Ecto neural progenitor cell (in vitro differentiated cells): ENCODE measurements around the gene KIAA0513.

Experiments used
- DNase-seq: peaks from one replicate; pipeline ENCODE4 v3.0.0-alpha.2; 2018; ENCODE audit warnings: low spot score

The KIAA0513 gene, protein sequence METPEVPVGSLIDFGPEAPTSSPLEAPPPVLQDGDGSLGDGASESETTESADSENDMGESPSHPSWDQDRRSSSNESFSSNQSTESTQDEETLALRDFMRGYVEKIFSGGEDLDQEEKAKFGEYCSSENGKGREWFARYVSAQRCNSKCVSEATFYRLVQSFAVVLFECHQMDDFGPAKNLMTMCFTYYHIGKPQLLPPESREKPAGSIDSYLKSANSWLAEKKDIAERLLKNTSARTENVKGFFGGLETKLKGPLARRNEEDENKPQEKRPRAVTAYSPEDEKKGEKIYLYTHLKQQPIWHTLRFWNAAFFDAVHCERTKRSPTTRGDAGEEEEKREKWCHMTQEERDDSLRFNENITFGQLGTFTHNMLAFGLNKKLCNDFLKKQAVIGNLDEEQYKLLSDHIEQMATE

DNA sequence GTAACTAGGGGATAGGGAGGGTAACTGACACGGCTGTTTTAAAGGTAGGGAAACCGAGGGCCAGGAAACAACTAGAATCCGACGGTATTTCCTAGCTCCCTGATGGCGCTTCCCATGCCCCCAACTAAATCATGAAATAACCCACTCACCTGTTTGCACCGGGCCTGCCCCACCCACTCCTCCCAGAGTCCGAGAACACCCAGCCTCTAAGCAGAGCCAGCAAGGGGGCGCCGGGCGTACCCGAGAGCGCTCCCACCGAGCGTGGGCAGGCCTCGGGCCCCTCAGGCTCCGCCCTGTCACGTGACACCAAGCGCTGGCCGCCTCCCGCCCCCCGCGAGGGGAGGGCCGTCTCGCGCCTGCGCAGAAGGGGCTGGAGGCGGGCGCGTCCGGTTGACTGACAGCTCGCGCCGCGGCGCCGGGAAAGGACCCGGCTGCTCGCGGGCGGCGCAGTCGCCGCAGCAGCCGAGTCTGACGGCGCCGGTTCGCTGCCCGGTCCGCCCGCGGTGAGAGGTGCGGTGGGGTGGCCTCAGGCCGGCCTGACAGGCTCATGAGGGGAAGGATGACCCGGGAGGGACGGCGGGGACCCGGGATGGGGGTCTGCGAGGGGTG lies at the start of gene KIAA0513:
Gene KIAA0513, plus strand, starts transcription at position 447 of the 609 bp plus-strand sequence. CDS start 39,277 bp downstream, outside the sequence.
- peak; percentile 96 for DNase-seq

- no peak for DNase-seq
Observed at GRCh38 chr16:84979516-84979915, 48.1 kb upstream of the KIAA0513 start.

- DNase-seq: no peak
Observed at GRCh38 chr16:84982434-84982833, 45.2 kb upstream of the KIAA0513 start.

- DNase-seq: no peak
Observed at GRCh38 chr16:84985079-84986065, 42.2 kb upstream of the KIAA0513 start.

GRCh38 chr16:84986102-84986501 lies 41.5 kb upstream of the KIAA0513 start:
- DNase-seq: no peak

DNA sequence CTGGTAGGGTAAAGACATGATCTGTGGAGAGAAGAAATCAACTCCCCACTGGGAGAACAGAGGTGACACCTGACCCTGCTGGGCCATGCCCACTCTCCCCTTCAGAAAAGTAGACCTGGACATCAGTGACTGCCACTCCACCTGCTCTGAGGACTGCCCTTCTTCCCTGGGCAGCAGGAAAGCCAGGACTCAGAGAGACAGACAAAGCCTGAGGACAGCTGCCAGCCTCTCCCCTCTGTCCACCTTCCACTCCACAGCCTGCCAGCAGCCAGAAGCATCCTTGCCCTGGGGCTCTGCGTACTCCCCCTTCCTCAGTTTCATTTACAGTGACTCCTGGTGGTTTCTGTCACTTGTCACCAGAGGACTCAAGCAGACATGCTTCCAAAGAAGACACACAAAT lies 40.7 kb upstream of the KIAA0513 start:
- DNase-seq: no peak

DNA sequence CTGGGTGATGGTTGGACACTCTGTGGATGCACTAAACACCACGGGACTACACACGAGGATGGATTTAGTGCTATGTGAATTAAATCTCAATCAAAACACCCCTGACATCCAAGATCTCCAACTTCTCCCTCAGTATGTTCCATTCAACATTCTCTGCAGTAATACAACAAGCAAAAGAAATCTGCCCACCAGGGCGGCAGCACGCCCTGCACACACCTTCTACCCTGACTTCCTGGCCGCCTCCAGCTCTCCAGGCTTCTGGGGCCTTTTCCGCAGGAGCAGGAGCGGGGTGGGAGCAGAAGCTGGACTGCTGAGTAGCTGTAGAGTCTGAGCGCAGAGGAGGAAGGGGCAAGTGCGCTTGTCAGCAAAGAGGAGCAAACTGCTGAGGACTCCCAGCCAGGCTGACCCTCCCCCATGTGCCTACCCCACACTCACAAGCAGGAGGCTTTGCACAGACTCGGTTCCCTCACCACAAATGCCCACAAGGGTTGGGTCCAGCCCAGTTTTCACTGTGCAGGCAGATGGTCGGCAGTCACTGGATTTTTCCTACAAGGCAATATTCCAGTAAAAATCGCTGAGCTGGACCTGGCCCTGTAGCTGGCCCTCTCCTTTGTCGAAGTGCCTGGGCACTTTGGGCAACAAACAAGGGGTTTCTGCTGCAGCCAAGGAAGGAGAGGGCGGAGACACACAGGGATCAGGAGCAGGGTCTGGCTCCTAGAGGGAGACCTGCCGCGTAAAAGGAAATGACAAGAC lies 39.1 kb upstream of the KIAA0513 start:
- no peak for DNase-seq

GRCh38 chr16:84989749-84990620 lies 37.6 kb upstream of the KIAA0513 start:
- DNase-seq: no peak

DNA sequence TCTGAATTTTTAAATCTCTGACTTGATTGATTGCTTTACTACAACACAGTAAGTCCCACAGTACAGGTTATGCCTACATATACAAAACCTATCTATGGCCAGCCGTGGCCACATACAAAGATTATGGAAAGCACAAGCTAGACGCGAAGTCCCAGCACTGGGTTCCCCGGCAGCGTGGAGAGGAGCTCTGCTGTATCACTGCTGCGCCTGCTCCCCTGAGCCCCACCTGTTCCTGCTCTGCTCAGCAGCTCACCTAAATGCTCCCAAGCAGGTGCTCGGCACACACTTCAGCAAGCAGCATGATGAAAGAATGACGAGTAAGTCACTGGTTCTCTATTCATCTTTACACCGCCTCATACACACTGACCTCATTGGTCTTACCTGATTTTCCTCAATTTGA lies 36.8 kb upstream of the KIAA0513 start:
- DNase-seq: no peak

DNA sequence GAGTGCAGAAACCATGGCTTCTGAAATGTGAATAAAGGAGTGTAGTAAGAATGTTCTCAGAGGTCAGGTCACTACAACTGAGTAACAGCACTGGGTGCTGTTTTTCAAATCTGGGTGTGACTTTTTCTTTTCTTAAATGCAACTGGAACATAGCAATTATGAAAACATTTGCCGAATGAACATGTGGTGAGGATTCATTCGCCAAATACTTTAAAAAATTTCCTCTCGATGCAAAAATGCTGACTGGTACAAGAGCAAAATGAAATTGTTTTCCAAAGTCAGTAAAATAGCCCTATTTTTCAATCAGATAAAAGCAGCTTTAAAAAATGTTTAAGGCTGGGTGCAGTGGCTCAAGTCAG lies 34.9 kb upstream of the KIAA0513 start:
- DNase-seq: no peak

DNA sequence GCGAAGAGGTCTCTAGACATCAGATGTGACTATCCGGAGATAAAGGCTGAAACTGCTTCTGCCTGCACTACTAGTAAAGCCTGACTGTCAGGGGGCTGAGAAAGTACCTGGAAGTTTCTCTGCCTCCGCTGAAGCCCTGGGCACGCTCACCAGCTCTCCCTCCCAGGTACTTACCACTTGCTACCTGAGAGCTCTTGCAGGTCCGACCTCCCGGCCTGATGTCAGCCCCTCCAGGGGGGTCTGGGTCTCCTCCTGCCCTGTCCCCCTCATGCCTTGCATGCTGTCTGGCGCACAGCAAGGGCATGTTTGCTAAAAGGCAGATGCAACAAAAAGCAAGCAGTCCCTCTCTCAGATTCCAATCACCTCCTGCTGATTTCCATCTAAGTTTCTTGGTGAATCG lies 33.7 kb upstream of the KIAA0513 start:
- no peak for DNase-seq

DNA sequence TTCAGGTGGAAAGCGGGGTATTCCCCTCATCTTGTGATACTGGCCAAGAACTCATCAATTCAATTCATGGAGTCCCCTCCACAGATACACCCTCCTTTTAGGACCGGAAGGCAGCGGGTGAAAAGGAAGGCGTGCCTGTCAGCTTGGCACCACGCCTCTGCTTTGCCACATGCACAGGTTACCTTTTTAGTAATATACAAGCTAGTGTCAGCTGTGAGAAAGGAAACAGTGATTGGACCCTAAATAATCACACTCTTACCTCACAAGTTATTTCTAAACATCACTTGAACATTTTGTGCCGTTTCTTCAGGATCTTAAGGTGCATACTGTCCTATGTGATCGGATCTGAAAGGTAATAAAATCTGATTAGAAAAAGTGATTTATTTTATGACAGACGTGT lies 31.9 kb upstream of the KIAA0513 start:
- no peak for DNase-seq

DNA sequence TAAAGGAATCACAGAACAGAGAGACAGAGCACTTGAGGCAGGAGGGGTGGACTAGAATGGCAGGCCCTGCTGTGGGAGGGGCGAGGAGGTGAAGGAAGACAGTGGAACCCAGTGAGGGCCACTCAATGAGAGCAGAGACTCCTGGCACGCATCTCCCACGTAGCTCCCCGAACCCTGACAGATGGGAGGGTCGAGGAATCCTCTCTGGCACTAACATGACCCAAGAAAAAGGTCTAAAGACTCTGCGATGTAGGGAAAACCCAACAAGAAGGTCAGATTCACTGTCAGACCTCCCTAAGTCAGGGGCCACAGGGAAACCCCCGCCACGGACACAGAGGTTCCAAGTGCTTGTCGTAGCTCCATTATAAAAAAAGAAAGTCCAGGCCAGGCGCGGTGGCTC lies 31.2 kb upstream of the KIAA0513 start:
- DNase-seq: no peak

- no peak for DNase-seq
Observed at GRCh38 chr16:84999200-84999599, 28.4 kb upstream of the KIAA0513 start.

DNA sequence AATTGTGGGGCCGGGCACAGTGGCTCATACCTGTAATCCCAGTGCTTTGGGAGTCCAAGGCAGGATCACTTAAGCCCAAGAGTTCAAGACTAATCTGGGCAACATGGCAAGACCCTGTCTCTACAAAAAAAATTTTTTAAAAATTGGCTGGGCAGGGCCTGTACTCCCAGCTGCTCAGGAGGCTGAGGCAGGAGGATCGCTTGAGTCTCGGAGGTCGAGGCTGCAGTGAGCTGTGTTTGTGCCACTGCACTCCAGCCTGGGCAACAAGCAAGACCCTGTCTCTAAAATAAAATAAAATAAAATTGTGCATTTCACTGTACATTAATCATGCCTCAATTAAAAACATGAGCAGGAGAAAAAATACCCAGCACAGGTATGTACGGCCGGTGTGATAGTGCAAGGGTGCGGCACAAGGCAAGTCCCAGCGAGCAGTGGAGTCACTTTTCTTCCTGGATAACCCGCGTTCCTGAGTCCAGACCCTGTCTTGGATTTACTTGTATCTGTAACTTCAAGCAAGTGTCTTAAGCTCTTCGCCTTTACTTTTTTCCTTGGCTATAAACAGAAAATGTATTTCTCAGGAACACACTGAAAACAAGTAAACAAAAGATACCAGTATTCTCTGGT lies 27.6 kb upstream of the KIAA0513 start:
- DNase-seq: no peak

DNA sequence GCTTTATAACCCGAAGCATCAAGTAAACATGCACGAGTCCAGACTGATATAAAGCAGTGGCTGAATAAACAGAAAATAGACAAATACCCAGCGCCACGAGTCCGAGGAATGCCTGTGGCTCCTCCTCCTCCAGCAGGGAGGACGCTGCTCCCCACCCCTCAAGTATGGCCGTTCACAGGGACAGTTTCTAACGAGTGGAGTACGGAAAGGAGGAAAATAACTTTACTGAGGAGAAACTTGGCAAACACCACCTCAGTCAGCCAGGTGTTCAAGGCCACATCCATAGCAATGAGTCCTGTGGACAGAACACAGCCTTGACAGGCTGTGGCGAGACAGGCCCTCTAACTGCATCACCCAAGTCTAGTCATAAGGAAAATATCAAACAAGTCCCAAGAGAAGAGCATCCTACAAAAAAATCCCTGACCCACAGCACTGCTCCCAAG lies 25.5 kb upstream of the KIAA0513 start:
- no peak for DNase-seq

DNA sequence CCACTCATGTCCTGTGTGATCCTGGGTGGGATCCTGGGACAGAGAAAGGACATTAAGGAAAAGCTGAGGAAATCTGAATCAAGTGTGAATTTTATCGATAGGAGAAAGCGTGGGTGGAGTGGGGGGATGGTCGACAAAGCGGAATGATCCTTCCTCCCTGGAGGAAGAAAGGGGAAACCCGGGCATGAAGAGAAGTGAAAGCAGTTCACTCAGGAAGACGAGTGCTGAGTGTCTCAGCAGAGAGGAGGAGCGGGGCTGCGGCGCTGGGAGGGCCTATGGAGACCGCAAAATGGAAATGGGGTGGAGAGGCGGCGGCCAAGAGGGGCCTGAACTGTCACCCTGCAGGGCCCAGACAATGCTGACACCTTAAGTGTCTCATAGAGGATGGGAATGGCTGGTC lies 25.0 kb upstream of the KIAA0513 start:
- DNase-seq: no peak

DNA sequence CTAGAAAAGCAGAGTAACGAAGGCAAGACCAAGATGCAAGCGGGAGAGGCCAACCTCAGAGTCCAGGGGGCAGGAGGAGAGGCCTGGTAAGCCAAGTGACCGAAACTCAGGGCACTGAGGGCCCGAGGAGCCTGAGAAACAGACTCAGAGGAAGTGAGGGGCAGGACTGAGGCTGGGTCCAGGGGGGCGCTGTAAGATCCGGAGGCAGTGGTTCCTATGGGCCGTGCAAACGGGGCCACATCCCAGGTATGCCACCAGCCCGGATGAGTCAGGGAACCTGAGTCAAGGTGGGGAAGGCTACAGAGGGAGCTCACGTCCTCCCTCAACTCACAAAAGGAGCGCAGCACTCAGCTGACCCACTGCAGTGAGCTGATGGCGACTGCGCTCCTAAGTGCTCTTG lies 24.5 kb upstream of the KIAA0513 start:
- DNase-seq: no peak

DNA sequence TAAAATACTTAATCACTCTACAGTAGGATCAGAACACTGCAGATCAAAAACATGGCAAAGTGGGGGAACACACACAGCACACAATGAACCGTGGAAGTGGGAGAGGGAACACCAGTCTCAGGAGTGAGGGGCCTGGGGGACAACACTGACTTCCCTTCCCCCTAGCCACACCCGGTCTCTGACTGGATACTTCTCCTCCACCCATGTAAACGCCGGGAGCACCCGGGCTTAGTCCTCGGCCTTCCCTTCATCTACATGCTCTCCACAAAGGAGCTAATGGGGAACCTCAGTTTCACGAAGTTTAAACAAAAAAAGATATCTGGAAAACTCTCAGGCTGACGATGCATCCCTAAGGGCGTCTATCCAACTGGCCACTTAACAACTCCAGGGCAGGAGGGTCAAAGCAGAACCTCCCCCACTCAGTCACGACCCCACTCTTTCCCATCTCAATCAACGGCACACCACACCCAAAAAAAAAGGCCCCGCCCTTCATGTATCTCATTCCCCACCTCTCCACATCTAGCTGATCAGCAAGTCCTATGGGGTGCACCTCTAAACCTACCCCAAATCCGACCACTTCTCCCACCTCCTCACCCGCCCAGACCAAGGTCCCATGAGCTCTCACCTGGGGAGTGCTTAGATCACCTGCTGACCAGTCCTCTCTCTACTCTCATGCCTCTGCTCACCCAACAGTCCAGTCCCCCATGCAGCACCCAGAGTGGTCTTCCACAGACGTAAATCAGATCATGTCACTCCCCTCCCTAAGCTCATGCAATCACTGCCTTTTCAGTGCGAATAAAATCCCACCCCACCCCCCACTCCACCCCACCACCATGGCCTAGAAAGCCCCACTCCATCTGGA lies 23.6 kb upstream of the KIAA0513 start:
- DNase-seq: no peak
